Epithelial cell of esophagus (primary cell): ENCODE measurements around the gene KIF26A.

Source experiments
- DNase-seq: peaks from one replicate; pipeline ENCODE4 v3.0.0; 2010; ENCODE audit warnings: low read depth
- H3K4me3 ChIP-seq: 2 replicates; pipeline ENCODE4 v1.5.1; 2011; ENCODE audit warnings: mild to moderate bottlenecking, low read length, control low read depth
- TF ChIP-seq, protein P1 (sequence below): IDR thresholded peaks from 2 replicates; pipeline ENCODE4 v1.5.1; 2011; ENCODE audit warnings: low read depth, mild to moderate bottlenecking, low read length, control low read depth, inconsistent platforms; ENCODE audit not compliant: insufficient read depth; ENCODE audit errors: missing control alignments

KIF26A gene

DNA sequence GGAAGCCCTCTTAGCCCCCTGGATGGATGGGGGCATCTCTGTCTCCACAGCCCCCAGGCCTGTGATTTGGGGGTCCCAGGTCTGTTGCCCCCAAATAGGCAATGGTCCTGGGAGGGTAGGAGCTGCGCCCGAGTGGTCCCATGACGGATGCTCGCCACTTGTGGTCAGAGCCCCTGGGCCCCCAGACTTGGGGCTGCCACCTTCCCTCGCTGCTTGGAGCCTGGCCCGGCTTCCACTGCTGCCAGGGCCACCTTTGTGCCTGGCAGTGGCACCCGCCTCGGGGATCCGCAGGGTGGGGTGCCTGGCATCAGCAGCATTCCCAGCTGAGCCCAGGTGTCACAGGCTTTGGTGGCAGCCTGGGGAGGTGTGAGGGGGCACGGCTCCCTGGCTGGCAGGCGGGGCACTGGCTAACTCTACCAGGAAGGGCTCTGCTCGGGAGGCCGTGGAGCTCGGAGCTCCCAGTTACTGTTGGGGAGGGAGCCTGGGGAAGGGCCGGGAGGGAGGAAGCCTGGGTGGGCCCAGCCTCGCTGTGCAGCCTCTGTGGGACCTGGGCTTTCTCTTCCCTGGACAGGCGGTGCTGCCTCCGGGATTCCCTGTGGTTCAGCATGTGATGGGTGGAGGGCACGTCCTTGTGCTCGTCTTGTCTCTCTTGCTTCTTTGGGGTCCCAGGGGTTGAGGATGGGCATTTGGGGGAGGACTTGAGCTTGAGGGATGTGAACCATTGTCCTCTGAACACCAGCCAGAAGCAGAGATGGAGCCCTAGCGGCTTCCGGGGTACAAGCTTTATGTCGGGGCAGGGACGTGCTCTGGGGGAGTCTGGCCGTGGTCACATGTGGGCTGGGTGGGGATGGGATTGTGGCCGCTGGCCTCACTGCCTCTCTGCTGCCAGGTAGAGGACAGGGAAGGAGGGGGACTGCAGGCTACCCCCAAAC is 5.4 kb downstream of the KIF26A start:
- TF ChIP-seq, protein P1, sequence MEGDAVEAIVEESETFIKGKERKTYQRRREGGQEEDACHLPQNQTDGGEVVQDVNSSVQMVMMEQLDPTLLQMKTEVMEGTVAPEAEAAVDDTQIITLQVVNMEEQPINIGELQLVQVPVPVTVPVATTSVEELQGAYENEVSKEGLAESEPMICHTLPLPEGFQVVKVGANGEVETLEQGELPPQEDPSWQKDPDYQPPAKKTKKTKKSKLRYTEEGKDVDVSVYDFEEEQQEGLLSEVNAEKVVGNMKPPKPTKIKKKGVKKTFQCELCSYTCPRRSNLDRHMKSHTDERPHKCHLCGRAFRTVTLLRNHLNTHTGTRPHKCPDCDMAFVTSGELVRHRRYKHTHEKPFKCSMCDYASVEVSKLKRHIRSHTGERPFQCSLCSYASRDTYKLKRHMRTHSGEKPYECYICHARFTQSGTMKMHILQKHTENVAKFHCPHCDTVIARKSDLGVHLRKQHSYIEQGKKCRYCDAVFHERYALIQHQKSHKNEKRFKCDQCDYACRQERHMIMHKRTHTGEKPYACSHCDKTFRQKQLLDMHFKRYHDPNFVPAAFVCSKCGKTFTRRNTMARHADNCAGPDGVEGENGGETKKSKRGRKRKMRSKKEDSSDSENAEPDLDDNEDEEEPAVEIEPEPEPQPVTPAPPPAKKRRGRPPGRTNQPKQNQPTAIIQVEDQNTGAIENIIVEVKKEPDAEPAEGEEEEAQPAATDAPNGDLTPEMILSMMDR, result no peak
- H3K4me3 ChIP-seq, result no peak overlapping the region

DNA sequence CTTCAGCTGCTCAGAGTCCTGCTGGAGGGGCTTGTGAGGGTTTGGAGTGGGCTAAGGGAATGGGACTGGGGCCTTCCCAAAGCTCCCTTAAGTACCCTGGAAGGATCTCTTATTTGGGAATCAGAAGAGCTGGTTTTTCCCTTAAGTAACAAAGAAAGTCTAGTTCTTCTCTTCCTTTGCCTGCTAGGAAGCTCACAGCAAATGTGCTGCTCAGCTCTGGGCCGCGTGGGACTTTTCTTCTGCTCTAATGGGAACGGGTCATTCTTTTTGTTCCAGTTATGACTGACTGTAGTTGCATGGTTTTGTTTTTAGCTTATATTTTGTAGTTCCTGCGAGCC is 6.0 kb downstream of the KIF26A start:
- TF ChIP-seq, protein P1, result no peak
- no peak for DNase-seq
- H3K4me3 ChIP-seq, result no peak overlapping the region

More for the DNA sequence above, 5.4 kb downstream of the KIF26A start:
- DNase-seq, result no peak

DNA sequence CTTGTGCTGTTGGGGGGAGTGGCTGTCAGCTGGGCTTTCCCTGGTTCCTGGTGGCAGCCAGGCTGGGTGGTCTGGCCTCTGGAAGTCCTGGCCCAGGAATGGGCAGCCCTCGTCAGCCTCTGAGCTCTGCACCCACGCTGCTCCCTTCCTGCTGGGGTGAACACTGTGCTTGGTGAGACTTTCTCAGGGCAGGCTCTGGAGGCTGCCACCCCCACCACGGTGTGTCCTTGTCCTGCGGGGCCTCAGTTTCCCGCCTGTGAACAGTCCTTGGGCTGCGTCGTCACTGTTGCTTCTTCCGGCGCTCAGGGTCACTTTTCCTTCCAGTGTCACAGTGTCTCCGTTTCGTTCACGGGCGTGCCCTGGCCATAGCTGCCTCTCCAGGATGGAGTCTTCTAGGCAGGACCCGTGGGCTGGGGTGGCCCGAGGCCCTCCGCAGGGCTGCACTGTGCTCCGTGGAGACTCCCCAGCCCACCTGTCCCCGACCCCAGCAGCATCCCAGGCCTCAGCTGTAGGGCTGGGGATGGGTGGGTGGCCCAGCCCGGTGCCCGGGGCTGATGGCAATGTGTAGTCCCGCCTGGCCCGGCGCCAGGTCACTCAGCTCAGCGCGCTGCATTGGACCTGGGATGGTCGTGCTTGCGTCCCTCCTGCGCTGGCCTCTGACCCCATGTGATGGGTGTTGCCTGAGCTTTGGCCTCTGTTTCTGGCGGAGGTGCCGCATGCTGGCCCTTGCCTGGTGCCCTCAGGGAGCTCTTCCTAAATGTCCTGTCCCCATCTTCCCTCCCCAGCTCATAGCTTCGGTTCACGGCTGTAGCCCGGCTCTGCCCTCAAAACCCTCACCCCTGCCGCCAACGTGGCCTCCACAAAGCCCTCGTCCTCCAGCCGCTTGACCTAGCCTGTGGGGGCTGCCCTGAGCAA is 6.8 kb downstream of the KIF26A start:
- DNase-seq, result no peak
- TF ChIP-seq, protein P1, result no peak
- no peak overlapping the region for H3K4me3 ChIP-seq

DNA sequence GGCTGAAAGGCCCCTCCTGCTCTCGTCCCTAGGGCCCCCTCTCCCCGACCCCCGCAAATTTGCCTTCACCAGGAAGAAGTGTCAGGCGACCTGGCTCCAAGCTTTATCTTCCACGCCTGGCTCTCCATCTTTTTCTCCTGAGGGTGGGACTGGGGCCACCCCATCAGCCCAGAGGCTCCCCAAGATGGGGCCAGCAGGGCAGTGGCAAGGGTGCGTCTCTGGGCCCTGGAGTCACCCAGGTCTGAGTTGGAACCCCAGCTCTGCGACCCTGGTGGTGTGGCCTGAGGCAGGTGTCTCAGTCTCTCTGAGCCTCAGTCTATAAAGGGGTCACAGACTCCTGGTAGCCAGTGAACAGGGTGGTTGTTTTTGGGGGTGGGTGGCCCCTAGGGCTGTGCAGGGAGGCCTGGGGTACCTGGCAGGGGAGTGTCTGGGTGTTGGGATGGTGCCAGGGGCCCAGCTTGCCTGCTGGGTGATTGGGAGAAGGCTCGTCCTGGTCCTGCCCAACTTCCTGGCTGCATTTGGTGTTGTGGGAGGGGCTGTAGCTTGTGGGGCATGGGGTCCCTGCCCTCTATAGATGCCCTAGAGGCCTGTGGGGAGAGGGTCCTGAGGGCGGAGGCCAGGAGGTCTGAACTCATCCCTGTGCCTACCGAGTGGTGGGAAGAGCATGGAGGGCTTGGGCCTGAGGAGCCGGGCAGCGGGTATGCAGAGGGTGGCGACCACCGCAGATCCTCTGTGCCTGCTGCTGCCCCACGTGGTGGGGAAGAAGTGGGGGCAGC is 7.6 kb downstream of the KIF26A start:
- H3K4me3 ChIP-seq, result no peak overlapping the region
- no peak for DNase-seq
- TF ChIP-seq, protein P1, result no peak

DNA sequence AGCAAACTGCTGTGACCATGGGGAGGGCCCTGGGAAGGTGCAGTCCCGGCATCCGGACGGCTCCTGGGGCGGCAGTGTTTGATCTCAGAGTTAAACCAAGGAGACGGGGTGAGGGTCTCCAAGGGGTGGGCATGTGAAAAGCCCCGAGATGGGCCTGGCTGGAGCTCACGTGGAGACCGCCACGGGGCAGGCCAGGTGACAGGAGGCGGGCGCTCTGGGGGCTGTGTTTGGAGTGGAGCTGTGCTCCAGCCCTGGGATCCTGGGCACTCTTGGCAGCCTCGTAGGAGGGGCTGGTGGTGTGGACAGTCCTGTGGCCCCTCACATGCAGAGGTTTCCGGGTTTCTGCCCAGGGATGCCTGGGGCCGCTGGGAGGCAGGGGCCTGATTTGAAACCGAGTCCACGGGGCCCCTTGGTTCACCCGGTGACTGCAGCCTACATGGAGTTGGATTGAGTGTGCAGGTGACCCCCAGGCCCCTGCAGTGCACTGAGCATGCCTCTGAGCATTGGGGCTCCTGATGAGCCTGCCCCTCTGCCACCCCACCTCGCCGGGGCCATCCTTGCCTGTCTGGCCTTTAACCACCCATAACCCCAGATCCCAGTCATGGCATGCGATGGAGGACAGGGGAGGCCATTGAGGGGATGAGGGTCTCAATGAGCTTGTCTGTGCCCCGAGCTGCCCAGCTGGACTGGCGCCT is 8.4 kb downstream of the KIF26A start:
- TF ChIP-seq, protein P1, result no peak
- no peak overlapping the region for H3K4me3 ChIP-seq
- no peak for DNase-seq
